Panc1 (cell line): Measurements from ENCODE around the gene SFTA2. TPM values are rescaled to one million over a fixed set of nuclear protein-coding genes. Genes with fewer than 3 reads are reported as not detected.

ENCODE experiments used
- ATAC-seq: fragments of 200-7000 bp; cut with Tn5 transposase; 2 replicates; pipeline ENCODE4 v1.9.1; 2020; ENCODE audit warnings: mild to moderate bottlenecking, moderate library complexity
- BruUV-seq: library from RNA; stranded (reverse); fragments of 400-500 nt; replicated peaks from 2 replicates; lab custom pipeline; 2021; lab: Mats Ljungman, UMichigan
- CTCF ChIA-PET: fragments of 300-600 bp; sonication (Branson Sonifier 250); formaldehyde crosslinking; loops from one replicate; lab custom pipeline; 2022; ENCODE audit warnings: antibody characterized with exemption; lab: Charles Lee
- POLR2A ChIA-PET: fragments of 300-600 bp; sonication (Branson Sonifier 250); formaldehyde crosslinking; loops from one replicate; lab custom pipeline; 2022; ENCODE audit warnings: antibody characterized with exemption; lab: Charles Lee
- DNase-seq: peaks from one replicate; pipeline ENCODE4 v3.0.0-alpha.2; 2010; ENCODE audit warnings: low read depth, low spot score
- H3K27ac ChIP-seq: 2 replicates; pipeline ENCODE4 v1.5.1; 2011; ENCODE audit warnings: mild to moderate bottlenecking, low read length, inconsistent platforms
- H3K27me3 ChIP-seq: fragments of 200-500 bp; sonication (Bioruptor generic); 2 replicates; pipeline ENCODE4 v1.6.0; 2014; ENCODE audit warnings: low read length, inconsistent platforms; ENCODE audit not compliant: control insufficient read depth, insufficient read depth
- H3K36me3 ChIP-seq: fragments of 200-500 bp; sonication (Bioruptor generic); 2 replicates; pipeline ENCODE4 v1.5.1; 2014; ENCODE audit warnings: inconsistent platforms, mild to moderate bottlenecking, low read length, moderate library complexity; ENCODE audit not compliant: control insufficient read depth, insufficient read depth
- H3K4me1 ChIP-seq: 2 replicates; pipeline ENCODE4 v1.5.1; 2011; ENCODE audit warnings: inconsistent platforms, mild to moderate bottlenecking, low read length, moderate library complexity; ENCODE audit not compliant: control insufficient read depth, insufficient read depth
- H3K4me3 ChIP-seq, 2 experiments: 2 replicates each; pipeline ENCODE4 v1.5.1; 2011 to 2012; ENCODE audit warnings: low read depth in 2 of 2, low read length in 2 of 2, mild to moderate bottlenecking in 2 of 2, inconsistent platforms in 1 of 2, moderate library complexity in 1 of 2
- H3K9me3 ChIP-seq: fragments of 200-500 bp; sonication (Bioruptor generic); 2 replicates; pipeline ENCODE4 v1.5.1; 2014; ENCODE audit warnings: low read depth, mild to moderate bottlenecking, inconsistent platforms, low read length, moderate library complexity; ENCODE audit not compliant: control insufficient read depth, insufficient read depth
- CTCF ChIP-seq: fragments of 450-650 bp; IDR thresholded peaks from 2 replicates; pipeline ENCODE4 v1.5.1; 2017; ENCODE audit warnings: mild to moderate bottlenecking
- POLR2AphosphoS5 ChIP-seq: IDR thresholded peaks from 2 replicates; pipeline ENCODE4 v1.6.1; 2012; ENCODE audit warnings: mild to moderate bottlenecking, low read depth, low read length, moderate library complexity
- SIN3A ChIP-seq: IDR thresholded peaks from 2 replicates; pipeline ENCODE4 v1.6.1; 2012; ENCODE audit warnings: low read depth, mild to moderate bottlenecking, low read length, moderate library complexity, borderline replicate concordance; ENCODE audit not compliant: insufficient read depth
- TCF7L2 ChIP-seq: IDR thresholded peaks from 2 replicates; pipeline ENCODE4 v1.6.1; 2011; ENCODE audit warnings: mild to moderate bottlenecking, low read depth, low read length, inconsistent platforms
- in situ Hi-C: cut with HindIII; loops from 2 replicates; pipeline ENCODE4 v1.10.0; 2016; ENCODE audit warnings: low sequenced_read_pairs, low pct_unique_long_range_greater_than_20kb
- intact Hi-C: fragments of 100-400 bp; cut with micrococcal nuclease; formaldehyde crosslinking; loops from one replicate; pipeline ENCODE4 v1.10.0; 2022; ENCODE audit not compliant: unreplicated experiment
- total RNA-seq: library from RNA; stranded (reverse); gene quantifications from one replicate; pipeline ENCODE4 v1.2.1, GENCODE V29; 2021; ENCODE audit not compliant: unreplicated experiment
- TF ChIP-seq, protein P1 (sequence below), 2 experiments: IDR thresholded peaks; 2 replicates each; pipeline ENCODE4 v1.6.1; 2011 to 2012; ENCODE audit warnings: low read depth in 2 of 2, control low read depth in 1 of 2, low read length in 1 of 2, mild to moderate bottlenecking in 1 of 2, moderate library complexity in 1 of 2; ENCODE audit not compliant: insufficient read depth in 1 of 2

SFTA2 gene
- total RNA-seq, 1 experiment from 2014 or later = not detected

GRCh38 chr6:30951907-30952469 lies 20.0 kb upstream of the SFTA2 start:
- no peak overlapping the region for H3K27ac ChIP-seq
- BruUV-seq = no TSS peak
- intact Hi-C loops = no loop called here
- H3K27me3 ChIP-seq = peaks cover 21% of the 10 kb centered on the region
- POLR2A ChIA-PET = no interaction called here
- CTCF ChIA-PET = no interaction called here
- in situ Hi-C loops = no loop called here
- H3K9me3 ChIP-seq = no peaks in the 10 kb centered on the region
- no peak overlapping the region for H3K4me3 ChIP-seq
- no peaks in the 10 kb centered on the region for H3K36me3 ChIP-seq
- ATAC-seq (no peak), DNase-seq (no peak)
- peaks cover 8% of the 10 kb centered on the region; the same call in 1 of the 2 replicates for H3K4me1 ChIP-seq
- no peak for TF ChIP-seq TCF7L2
- TF ChIP-seq, protein P1, sequence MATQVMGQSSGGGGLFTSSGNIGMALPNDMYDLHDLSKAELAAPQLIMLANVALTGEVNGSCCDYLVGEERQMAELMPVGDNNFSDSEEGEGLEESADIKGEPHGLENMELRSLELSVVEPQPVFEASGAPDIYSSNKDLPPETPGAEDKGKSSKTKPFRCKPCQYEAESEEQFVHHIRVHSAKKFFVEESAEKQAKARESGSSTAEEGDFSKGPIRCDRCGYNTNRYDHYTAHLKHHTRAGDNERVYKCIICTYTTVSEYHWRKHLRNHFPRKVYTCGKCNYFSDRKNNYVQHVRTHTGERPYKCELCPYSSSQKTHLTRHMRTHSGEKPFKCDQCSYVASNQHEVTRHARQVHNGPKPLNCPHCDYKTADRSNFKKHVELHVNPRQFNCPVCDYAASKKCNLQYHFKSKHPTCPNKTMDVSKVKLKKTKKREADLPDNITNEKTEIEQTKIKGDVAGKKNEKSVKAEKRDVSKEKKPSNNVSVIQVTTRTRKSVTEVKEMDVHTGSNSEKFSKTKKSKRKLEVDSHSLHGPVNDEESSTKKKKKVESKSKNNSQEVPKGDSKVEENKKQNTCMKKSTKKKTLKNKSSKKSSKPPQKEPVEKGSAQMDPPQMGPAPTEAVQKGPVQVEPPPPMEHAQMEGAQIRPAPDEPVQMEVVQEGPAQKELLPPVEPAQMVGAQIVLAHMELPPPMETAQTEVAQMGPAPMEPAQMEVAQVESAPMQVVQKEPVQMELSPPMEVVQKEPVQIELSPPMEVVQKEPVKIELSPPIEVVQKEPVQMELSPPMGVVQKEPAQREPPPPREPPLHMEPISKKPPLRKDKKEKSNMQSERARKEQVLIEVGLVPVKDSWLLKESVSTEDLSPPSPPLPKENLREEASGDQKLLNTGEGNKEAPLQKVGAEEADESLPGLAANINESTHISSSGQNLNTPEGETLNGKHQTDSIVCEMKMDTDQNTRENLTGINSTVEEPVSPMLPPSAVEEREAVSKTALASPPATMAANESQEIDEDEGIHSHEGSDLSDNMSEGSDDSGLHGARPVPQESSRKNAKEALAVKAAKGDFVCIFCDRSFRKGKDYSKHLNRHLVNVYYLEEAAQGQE (IDR thresholded peaks at IDR 0.05; ENCODE audit: insufficient read depth in 1 of 2, low read depth in 2 of 2, low read length in 1 of 2) = no peak
- no peak for TF ChIP-seq CTCF

GRCh38 chr6:30948811-30949210 lies 16.8 kb upstream of the SFTA2 start:
- CTCF ChIA-PET = no interaction called here
- no TSS peak for BruUV-seq
- H3K36me3 ChIP-seq = no peaks in the 10 kb centered on the region
- ATAC-seq (no peak), DNase-seq (no peak)
- intact Hi-C loops (no loop called here), in situ Hi-C loops (no loop called here)
- H3K27me3 ChIP-seq = peaks cover 13% of the 10 kb centered on the region
- H3K4me3 ChIP-seq = no peak overlapping the region
- no peak for TF ChIP-seq TCF7L2
- TF ChIP-seq, protein P1 (IDR thresholded peaks at IDR 0.05; ENCODE audit: insufficient read depth in 1 of 2, low read depth in 2 of 2, low read length in 1 of 2) = no peak
- TF ChIP-seq CTCF = no peak
- TF ChIP-seq SIN3A = no peak
- TF ChIP-seq POLR2AphosphoS5 = no peak
- no peaks in the 10 kb centered on the region for H3K9me3 ChIP-seq
- POLR2A ChIA-PET = no interaction called here
- no peak overlapping the region for H3K27ac ChIP-seq
- H3K4me1 ChIP-seq = no peaks in the 10 kb centered on the region
